OCI-LY3 (cell line): ENCODE results near the gene RDH13.
"Not testable (repeated sequence)": the region's sequence is repeated elsewhere in the genome, so short reads cannot be mapped to it uniquely, and the experiment has no call there.

Source experiments
- EZH2phosphoT487 ChIP-seq: fragments of 200-600 bp; shearing (Covaris generic); IDR thresholded peaks from 2 replicates; pipeline ENCODE4 v1.6.1; 2018; ENCODE audit warnings: antibody characterized with exemption, mixed run types, low read depth
- TF ChIP-seq, protein P1 (sequence below): fragments of 200-600, 300-600 bp; sonication (generic); IDR thresholded peaks from 2 replicates; pipeline ENCODE4 v1.5.1; 2014; ENCODE audit warnings: antibody characterized with exemption, low read length, low read depth

GRCh38 chr19:55007537-55007936 lies 55.4 kb downstream of the RDH13 start:
- not testable (repeated sequence) for TF ChIP-seq EZH2phosphoT487
- TF ChIP-seq, protein P1, sequence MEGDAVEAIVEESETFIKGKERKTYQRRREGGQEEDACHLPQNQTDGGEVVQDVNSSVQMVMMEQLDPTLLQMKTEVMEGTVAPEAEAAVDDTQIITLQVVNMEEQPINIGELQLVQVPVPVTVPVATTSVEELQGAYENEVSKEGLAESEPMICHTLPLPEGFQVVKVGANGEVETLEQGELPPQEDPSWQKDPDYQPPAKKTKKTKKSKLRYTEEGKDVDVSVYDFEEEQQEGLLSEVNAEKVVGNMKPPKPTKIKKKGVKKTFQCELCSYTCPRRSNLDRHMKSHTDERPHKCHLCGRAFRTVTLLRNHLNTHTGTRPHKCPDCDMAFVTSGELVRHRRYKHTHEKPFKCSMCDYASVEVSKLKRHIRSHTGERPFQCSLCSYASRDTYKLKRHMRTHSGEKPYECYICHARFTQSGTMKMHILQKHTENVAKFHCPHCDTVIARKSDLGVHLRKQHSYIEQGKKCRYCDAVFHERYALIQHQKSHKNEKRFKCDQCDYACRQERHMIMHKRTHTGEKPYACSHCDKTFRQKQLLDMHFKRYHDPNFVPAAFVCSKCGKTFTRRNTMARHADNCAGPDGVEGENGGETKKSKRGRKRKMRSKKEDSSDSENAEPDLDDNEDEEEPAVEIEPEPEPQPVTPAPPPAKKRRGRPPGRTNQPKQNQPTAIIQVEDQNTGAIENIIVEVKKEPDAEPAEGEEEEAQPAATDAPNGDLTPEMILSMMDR = not testable (repeated sequence)
